ENCODE data around the gene RIPOR2. TPM values are rescaled to one million over a fixed set of nuclear protein-coding genes. Genes with fewer than 3 reads are reported as not detected.

Gene RIPOR2
- total and polyA plus RNA-seq, 10 of the 15 experiments (the other 5 are each of a cell fraction or from before 2014, with no cell fraction given): 22.2 to 48.2 (median 34.7) TPM

DNA sequence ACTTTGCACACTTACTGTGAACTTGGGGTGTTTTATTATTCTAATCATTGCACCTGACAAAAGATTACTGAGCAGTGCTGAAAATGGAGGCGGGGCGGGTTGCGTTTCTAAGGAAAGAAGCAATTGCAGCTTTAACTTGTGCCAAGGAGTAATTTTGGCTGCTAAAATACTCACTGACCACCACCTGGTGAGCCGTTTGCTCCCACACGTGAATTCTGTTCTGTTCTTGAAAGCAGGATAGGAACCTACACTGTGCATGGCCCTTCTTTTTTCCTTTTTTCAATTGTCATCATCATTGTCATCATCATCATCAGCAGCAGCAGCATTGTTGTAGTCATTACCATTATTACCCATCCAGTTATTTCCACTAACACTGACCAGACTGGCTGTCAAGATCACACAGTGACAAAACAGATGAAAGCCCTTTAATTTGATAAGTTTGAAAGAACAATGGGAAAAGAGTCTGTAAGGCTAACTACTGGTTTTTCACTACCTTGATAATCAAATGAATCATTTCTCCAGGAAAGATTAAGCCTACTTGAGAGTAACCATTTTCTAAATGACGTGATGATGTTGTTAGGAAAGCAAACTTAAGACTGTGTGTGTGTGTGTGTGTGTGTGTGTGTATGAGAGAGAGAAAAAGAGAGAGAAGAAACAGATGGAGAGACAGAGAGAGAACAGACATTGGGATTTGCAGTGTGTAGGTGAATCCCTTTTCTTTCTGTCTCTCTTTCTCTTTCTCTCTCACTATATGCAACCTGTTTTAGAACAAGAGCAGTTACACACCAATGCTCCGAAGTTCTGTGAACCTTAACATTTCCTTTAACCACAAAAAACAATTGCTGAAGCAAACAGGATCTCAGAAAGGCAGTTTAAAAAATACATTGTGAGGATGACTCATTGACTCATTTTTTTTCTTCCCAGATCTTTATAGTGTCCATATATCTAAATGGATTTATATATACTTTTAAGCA is 3.8 kb downstream of the RIPOR2 start (continued):
- TF ChIP-seq, protein P1, sequence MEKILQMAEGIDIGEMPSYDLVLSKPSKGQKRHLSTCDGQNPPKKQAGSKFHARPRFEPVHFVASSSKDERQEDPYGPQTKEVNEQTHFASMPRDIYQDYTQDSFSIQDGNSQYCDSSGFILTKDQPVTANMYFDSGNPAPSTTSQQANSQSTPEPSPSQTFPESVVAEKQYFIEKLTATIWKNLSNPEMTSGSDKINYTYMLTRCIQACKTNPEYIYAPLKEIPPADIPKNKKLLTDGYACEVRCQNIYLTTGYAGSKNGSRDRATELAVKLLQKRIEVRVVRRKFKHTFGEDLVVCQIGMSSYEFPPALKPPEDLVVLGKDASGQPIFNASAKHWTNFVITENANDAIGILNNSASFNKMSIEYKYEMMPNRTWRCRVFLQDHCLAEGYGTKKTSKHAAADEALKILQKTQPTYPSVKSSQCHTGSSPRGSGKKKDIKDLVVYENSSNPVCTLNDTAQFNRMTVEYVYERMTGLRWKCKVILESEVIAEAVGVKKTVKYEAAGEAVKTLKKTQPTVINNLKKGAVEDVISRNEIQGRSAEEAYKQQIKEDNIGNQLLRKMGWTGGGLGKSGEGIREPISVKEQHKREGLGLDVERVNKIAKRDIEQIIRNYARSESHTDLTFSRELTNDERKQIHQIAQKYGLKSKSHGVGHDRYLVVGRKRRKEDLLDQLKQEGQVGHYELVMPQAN (conservative IDR thresholded peaks at IDR 0.05): no peak
- TF ChIP-seq RBBP5 (conservative IDR thresholded peaks at IDR 0.05) (no peak), PAX5 (IDR thresholded peaks at IDR 0.05; ENCODE audit: borderline replicate concordance, low read depth, low read length) (peak; percentile 18; the same call in 1 of the 2 replicates), MTA2 (IDR thresholded peaks at IDR 0.05; ENCODE audit: low read depth) (peak; percentile 76), RB1 (IDR thresholded peaks at IDR 0.05; ENCODE audit: borderline replicate concordance) (no peak), RFX5 (IDR thresholded peaks at IDR 0.05; ENCODE audit: low read depth, low read length) (no peak), ZBTB40 (IDR thresholded peaks at IDR 0.05; ENCODE audit: borderline replicate concordance) (no peak), TCF3 (IDR thresholded peaks at IDR 0.05; ENCODE audit: borderline replicate concordance, insufficient read depth, low read depth, low read length) (no peak; the same call in 1 of the 2 replicates), IKZF2 (IDR thresholded peaks at IDR 0.05) (peak; percentile 92 to 95), PML (IDR thresholded peaks at IDR 0.05; ENCODE audit: low read length) (no peak), CBX5 (IDR thresholded peaks at IDR 0.05; ENCODE audit: low read depth) (no peak), STAT3 (IDR thresholded peaks at IDR 0.05; ENCODE audit: low read depth, low read length) (no peak)
- TF ChIP-seq, protein P2, sequence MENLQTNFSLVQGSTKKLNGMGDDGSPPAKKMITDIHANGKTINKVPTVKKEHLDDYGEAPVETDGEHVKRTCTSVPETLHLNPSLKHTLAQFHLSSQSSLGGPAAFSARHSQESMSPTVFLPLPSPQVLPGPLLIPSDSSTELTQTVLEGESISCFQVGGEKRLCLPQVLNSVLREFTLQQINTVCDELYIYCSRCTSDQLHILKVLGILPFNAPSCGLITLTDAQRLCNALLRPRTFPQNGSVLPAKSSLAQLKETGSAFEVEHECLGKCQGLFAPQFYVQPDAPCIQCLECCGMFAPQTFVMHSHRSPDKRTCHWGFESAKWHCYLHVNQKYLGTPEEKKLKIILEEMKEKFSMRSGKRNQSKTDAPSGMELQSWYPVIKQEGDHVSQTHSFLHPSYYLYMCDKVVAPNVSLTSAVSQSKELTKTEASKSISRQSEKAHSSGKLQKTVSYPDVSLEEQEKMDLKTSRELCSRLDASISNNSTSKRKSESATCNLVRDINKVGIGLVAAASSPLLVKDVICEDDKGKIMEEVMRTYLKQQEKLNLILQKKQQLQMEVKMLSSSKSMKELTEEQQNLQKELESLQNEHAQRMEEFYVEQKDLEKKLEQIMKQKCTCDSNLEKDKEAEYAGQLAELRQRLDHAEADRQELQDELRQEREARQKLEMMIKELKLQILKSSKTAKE (IDR thresholded peaks at IDR 0.05; ENCODE audit: low read depth, poor library complexity, severe bottlenecking): no peak
